Ovary (tissue), 9 donors: ENCODE results near the gene SORL1. TPM values are rescaled to one million over a fixed set of nuclear protein-coding genes. Genes with fewer than 3 reads are reported as not detected.

Experiments used
- DNase-seq, 5 donors: peaks; one replicate each; pipeline ENCODE4 v3.0.0-alpha.2; 2019 to 2020
- H3K27ac ChIP-seq, 2 donors: fragments of 200-600 bp; one replicate each; pipeline versions ENCODE4 v1.5.1 to v1.8.0; 2019 to 2022
- H3K27me3 ChIP-seq: fragments of 200-600 bp; one replicate; pipeline ENCODE4 v1.8.0; 2022
- H3K36me3 ChIP-seq: fragments of 200-600 bp; sonication (generic); one replicate; pipeline ENCODE4 v1.5.1; 2019
- H3K4me1 ChIP-seq: one replicate; pipeline ENCODE4 v1.8.1; 2013; ENCODE audit warnings: mild to moderate bottlenecking, moderate library complexity; ENCODE audit not compliant: insufficient read depth
- H3K4me3 ChIP-seq: fragments of 200-600 bp; sonication (generic); one replicate; pipeline ENCODE4 v1.5.1; 2017
- H3K9me3 ChIP-seq, 2 donors: fragments of 200-600 bp in 1 of 2; sonication (generic) in 1 of 2; one replicate each; pipeline versions ENCODE4 v1.5.1 to v1.8.1; 2013 to 2019; ENCODE audit warnings: mild to moderate bottlenecking in 1 of 2, moderate library complexity in 1 of 2
- CTCF ChIP-seq, 3 donors: fragments of 450-650 bp in 2 of 3; fragments of 200-600 bp in 1 of 3; IDR thresholded peaks; one replicate each; pipeline versions ENCODE4 v1.5.1 to v1.8.0; 2016 to 2022; ENCODE audit warnings: antibody characterized with exemption in 3 of 3, mild to moderate bottlenecking in 1 of 3
- EP300 ChIP-seq: sonication (generic); formaldehyde crosslinking; IDR thresholded peaks from one replicate; pipeline ENCODE4 v1.6.1; 2017; ENCODE audit warnings: antibody characterized with exemption
- POLR2A ChIP-seq: fragments of 450-650 bp; IDR thresholded peaks from one replicate; pipeline ENCODE4 v1.6.1; 2017; ENCODE audit warnings: antibody characterized with exemption, mild to moderate bottlenecking, moderate library complexity
- WGBS, 3 donors: extraction: QIAGEN DNeasy Blood & Tissue Kit in 1 of 3; methylation state at CpG; one replicate each; pipeline versions ENCODE4 v1.1.5 to v1.1.7; 2013 to 2017; 5-methylcytosine and 5-hydroxymethylcytosine counted together
- intact Hi-C, 4 donors: fragments of 100-400 bp; cut with DNase I; formaldehyde crosslinking; loops; one replicate each; pipeline versions ENCODE4 v1.11.0 to v1.15.1; 2022 to 2023
- polyA plus RNA-seq, 2 donors: library from polyadenylated mRNA; stranded (reverse); fragments of 200-250 nt in 1 of 2; fragments of 350-450 nt in 1 of 2; fragmentation: Illumina TruSeq in 1 of 2; extraction: RNeasy Lipid Tissue Mini Kit (QIAGEN cat#74804) in 1 of 2; gene quantifications; one replicate each; pipeline ENCODE4 v1.2.3, GENCODE V29; 2013 to 2014
- total RNA-seq, 7 donors: library from RNA; depleted of rRNA in 2 of 7; stranded (reverse); fragments of >200 nt in 2 of 7; fragmentation: NEBNext Ultra II Directional in 3 of 7; extraction: Animal tissue kit (Norgen Biotek cat#: 25700) in 3 of 7; gene quantifications; one replicate each; pipeline versions ENCODE4 v1.1.0 to v1.2.4, GENCODE V29; 2016 to 2023
- donor health status: DM: no; HTN: no; CAD: no; lungs with moderate emphysema.
- donor health status: DM: no; HTN: no; CAD: no.
- donor health status: Bipolar disorder and iron deficiency.
- donor health status: DM: yes; HTN: yes; CAD: no.
- donor health status: DM: no; HTN: no; CAD: no.
- donor health status: DM: yes; HTN: yes; CAD: no.

The SORL1 gene
- total and polyA plus RNA-seq, 9 donors: 2.9 to 64.5 (median 23.4) TPM

GRCh38 chr11:121667836-121668235 is 215.7 kb downstream of the SORL1 start:
- Histone ChIP-seq H3K36me3 (no peaks in the 10 kb centered on the region), H3K9me3 (no peaks in the 10 kb centered on the region), H3K4me1 (peaks cover 5% of the 10 kb centered on the region), H3K27me3 (no peaks in the 10 kb centered on the region), H3K27ac (no peak overlapping the region), H3K4me3 (no peak overlapping the region)
- 66 to 75% (median 73%) methylated on average over 1 of the region's 1 CpG for WGBS, 3 donors
- TF ChIP-seq POLR2A (no peak), EP300 (no peak), CTCF (IDR thresholded peaks at IDR 0.05) (no peak)
- intact Hi-C loops: no loop called here
- DNase-seq: no peak

DNA sequence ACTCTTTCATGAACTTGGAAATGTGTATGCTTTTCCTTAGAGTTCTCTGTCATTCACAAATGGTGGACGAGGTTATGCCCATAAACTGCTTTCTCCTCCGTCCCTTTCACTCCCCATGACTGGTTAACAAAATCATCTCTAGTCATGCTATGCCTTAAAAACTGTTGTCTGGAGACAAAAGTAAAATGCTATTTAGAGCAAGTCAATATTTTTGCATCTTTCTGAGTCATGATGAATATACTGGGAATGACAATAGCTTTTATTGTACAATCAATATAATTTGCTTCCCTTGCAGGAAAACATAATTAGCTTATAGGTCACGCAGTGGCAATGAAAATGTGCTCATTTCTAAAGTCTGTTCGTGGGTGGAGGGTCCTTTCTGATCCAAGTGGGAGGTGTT is 217.3 kb downstream of the SORL1 start:
- H3K4me1 ChIP-seq: peaks cover 5% of the 10 kb centered on the region
- DNase-seq: no peak
- 79 to 81% (median 81%) methylated on average over 4 of the region's 4 CpGs for WGBS, 3 donors
- H3K27ac ChIP-seq: no peak overlapping the region
- H3K36me3 ChIP-seq: no peaks in the 10 kb centered on the region
- TF ChIP-seq POLR2A: no peak
- TF ChIP-seq CTCF (IDR thresholded peaks at IDR 0.05): no peak
- TF ChIP-seq EP300: no peak
- intact Hi-C loops: no loop called here
- no peak overlapping the region for H3K4me3 ChIP-seq
- H3K27me3 ChIP-seq: no peaks in the 10 kb centered on the region
- H3K9me3 ChIP-seq: no peaks in the 10 kb centered on the region

DNA sequence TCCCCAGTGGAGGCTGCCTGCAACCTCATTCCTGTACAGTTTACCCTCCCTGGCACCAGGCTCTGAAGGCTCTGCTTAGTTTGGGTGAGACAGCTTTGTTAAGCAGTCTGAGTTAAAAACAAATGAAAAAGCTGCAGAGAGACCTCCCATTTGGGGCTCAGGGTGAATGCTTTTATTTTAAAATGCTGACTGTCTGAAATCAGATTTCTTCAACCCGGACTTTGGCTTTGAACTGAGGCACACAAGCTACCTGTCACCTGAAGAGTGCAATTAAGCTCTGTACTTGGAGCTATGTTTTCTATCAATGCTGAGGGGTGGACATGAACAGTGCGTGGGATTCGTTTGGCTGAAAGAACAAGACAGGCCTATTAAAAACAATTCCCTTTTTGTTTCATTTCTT is 218.2 kb downstream of the SORL1 start:
- Histone ChIP-seq H3K4me3 (no peak overlapping the region), H3K4me1 (peaks cover 5% of the 10 kb centered on the region), H3K27ac (peak overlapping the region in 1 of 2 donors; percentile 71), H3K36me3 (no peaks in the 10 kb centered on the region), H3K27me3 (no peaks in the 10 kb centered on the region), H3K9me3 (no peaks in the 10 kb centered on the region)
- no peak for TF ChIP-seq POLR2A
- TF ChIP-seq CTCF (IDR thresholded peaks at IDR 0.05): no peak
- no peak for TF ChIP-seq EP300
- no peak for DNase-seq
- 7 to 18% (median 13%) methylated on average over 3 of the region's 3 CpGs for WGBS, 3 donors
- intact Hi-C loops: loop anchor here in 1 of 4 donors (5.0 kb wide), 1 partner anchor 42 kb away; no protein-coding TSS in a partner anchor

- DNase-seq: no peak
- 32 to 39% (median 35%) methylated on average over 5 of the region's 5 CpGs for WGBS, 3 donors
- Histone ChIP-seq H3K9me3 (no peaks in the 10 kb centered on the region), H3K4me1 (peaks cover 5% of the 10 kb centered on the region), H3K27me3 (no peaks in the 10 kb centered on the region), H3K27ac (peak overlapping the region; percentile 19 to 71), H3K36me3 (no peaks in the 10 kb centered on the region), H3K4me3 (no peak overlapping the region)
- TF ChIP-seq EP300 (no peak), POLR2A (no peak), CTCF (IDR thresholded peaks at IDR 0.05) (no peak)
- intact Hi-C loops: loop anchor here in 1 of 4 donors (5.0 kb wide), 1 partner anchor 41 kb away; no protein-coding TSS in a partner anchor
Measured at GRCh38 chr11:121670805-121671282, 218.7 kb downstream of the SORL1 start.
